NCI-H774 (cell line): ENCODE results near the gene KLHL4.
"Not testable (repeated sequence)": the region's sequence is repeated elsewhere in the genome, so short reads cannot be mapped to it uniquely, and the experiment has no call there.

Experiments used
- DNase-seq: peaks from one replicate; lab custom pipeline; 2025; lab: John Stamatoyannopoulos, UW

Gene KLHL4

DNA sequence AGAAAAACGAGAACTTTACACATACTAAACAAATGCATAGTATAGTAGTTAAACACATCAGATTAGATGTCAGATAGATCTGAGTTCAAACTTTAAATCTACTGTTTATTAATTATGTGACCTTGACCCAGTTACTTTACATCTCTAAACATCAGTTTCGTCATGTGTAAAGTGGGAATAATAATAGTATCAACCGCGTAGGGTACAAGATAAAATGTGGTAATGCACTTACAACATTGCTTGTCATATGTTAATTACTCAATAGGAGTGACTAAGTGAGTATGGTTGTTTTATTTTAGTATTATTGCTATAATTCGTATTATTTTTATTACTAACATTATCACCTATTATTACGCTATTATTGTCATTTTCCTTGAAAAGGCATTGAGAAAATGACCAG lies 144.2 kb downstream of the KLHL4 start:
- no peak for DNase-seq

DNA sequence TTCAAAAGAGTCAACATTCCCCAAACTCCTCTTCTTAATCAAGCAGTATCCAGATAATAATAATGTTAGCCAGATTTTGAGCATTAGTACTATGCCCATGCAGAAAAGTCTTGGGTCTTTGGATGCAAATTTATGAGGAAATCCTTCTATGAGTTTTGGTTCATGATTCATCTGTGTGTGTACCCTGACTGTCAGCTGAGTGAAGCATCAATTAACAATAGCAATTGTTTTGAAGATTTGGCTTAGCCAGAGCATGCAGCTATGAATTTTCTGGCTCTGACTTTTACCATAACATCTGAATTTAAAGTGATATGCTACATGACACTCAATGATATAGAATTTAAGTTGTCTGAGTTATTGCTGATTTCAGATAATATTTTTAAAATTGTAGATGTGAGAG lies 145.8 kb downstream of the KLHL4 start:
- no peak for DNase-seq

DNA sequence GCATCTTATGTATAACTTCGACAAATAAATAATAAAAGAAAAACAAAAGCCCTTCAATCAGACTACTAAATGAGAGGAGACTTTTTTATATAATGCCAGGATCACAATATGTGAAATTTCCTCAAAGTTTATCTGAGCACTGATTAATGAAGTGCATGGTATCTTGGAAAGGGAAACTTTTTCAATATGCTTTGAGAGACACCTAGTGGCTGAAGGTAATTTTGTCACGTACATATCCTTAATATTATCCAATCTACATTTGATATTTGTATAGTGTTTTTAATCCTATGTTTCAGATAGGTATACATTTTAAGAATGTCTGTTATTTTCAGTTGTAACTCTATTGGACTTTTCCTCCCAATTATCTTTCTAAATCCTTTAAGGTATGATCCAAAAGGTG lies 146.8 kb downstream of the KLHL4 start:
- DNase-seq: peak; percentile 0

DNA sequence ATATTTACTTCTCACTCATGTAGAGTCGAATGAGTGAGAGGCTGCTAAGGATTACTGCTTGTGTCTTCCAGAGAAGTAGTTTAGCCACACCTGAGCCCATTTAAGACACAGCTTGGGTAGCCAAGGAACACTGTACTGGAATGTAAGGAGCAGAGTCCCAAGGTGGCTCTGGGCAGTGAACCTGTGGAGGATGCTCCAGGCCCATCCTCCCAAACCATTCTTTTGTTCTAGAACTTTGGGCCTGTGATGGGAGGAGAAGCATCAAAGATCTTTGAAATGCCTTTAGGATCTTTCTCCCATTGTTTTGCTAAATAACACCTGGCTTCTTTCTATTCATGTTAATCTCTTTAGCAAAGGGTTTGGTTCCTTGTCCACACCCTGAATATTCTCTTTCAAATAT lies 162.2 kb downstream of the KLHL4 start:
- DNase-seq: no peak

DNA sequence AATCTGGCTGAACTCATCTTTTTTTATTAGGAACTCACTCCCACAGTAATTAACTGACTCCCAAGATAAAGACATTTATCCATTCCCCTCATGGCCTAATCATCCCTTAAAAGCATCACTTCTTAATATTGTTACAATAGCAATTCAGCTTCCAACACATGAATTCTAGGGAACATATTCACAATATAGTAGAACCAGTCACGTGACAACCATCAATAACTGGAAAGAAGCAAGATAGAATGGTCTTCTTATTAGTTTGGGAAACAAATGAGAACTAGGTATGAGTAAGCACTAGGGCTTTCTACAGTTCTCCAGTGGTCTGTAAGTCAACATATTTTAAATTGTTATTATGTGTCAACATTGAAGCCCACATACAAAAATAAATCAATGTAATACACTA lies 170.1 kb downstream of the KLHL4 start:
- no peak for DNase-seq

DNA sequence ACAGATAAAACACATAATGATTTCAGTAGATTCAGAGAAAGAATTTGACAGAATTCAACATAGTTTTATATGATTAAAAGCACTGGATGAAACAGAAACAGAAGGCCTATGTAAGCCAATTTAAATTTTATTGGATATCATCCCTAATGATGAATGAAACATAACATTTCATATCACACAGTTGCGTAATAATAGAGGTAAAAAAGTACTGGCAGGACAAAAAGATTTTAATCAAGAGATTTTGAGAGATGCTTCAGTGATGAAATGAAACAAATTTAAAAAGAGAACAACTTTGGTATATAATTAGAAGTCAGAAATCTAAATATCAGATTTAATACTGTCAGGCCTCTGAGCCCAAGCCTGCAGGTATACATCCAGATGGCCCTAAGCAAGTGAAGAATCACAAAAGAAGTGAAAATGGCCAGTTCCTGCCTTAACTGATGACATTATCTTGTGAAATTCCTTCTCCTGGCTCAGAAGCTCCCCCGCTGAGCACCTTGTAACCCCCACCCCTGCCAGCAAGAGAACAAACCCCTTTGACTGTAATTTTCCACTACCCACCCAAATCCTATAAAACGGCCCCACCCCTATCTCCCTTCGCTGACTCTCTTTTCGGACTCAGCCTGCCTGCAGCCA lies 170.6 kb downstream of the KLHL4 start:
- not testable (repeated sequence) for DNase-seq

DNA sequence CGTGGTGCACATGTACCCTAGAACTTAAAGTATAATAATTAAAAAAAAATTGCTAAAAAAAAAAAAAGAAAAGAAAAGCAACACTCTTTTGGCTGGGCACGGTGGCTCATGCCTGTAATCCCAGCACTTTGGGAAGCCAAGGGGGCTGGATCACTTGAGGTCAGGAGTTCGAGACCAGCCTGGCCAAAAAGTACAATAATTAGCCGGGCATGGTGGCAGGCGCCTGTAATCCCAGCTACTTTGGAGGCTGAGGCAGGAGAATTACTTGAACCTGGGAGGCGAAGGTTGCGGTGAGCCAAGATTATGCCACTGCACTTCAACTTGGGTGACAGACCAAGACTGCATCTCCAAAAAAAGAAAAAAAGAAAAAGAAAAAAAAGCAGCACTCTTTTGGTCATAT lies 171.6 kb downstream of the KLHL4 start:
- not testable (repeated sequence) for DNase-seq

DNA sequence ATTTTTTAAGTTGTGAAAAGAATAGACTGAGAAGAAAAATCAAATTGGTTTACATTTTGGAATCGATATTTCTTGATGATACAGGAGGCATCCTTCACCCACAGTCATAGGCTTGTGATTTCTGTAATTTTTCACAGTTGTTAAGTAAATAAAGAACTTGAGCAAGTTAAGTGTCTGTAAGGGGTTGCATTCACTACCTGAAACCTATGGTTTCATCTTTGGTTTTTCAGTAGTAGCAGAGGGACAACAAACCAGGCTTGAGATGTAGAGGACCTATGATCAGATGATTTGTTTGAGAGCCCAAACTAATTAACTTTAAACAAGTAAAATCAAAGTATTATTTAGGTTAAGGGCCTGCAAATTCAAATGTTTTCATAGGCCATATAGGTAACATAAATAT lies 175.6 kb downstream of the KLHL4 start:
- no peak for DNase-seq

DNA sequence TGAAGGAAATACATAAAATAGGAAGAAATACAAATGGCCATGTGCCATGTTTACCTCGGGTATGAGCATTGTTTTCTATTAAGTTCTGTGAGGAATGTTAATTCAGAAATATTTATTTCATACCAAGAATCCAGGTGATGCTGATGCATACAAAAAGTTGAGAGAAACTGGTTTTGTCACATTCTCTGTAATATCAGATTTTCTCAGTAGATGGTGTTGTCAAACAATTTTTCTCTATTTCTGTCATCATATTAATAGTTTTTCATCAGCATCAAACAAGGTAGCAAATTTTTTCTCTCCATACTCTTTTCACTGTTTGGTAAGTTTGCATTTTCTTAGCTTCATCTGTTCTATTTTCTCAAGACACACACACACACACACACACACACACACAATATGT lies 179.8 kb downstream of the KLHL4 start:
- no peak for DNase-seq

DNA sequence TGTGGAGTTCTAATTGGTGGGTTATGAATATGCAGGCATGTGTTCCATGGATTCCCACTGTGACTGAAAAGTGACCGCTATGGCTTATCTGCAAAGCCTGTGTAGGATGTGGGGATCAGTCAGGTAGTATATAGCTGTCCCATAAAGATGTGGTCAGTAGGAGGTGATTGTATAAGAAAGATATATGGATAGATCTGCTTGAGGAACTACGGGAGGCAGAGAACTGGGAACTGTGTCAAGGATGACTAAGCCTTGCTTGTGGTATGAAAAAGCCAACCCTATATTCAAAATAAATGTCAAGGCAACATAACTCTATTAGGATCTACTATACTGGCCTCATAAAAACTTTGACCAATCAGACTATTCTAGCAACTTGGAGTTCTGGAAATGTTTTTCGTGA lies 185.2 kb downstream of the KLHL4 start:
- DNase-seq: no peak

DNA sequence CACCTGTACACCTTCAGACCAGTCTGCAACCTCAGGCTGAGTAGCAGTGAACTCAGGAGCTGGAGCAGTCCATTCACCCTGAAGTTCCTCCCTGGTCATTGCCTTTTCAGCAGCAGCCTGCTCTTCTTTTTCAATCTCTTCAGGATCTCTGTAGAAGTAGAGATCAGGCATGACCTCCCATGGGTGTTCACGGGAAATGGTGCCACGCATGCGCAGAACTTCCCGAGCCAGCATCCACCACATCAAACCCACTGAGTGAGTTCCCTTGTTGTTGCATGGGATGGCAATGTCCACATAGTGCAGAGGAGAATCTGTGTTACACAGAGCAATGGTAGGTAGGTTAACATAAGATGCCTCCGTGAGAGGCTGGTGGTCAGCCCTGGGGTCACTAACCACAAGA lies 185.9 kb downstream of the KLHL4 start:
- not testable (repeated sequence) for DNase-seq

DNA sequence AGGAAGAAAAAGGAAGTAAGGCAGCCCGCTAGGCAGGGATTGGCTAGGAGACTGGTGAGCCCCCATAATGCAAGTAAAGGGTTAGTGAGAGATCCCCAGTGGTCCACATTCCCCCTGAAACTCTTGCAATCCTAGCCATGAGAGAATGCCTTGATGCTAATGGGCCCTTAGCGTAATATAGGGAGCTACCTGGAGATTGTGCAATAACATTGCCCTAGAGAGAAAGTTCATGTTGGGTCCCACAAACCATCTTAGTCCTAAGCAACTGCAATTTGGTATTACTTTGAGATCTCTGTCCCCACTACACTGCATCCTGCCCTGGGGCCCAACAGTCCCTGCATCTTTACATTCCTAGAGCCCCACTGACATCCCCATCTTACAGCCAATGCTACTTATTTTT lies 188.5 kb downstream of the KLHL4 start:
- no peak for DNase-seq

DNA sequence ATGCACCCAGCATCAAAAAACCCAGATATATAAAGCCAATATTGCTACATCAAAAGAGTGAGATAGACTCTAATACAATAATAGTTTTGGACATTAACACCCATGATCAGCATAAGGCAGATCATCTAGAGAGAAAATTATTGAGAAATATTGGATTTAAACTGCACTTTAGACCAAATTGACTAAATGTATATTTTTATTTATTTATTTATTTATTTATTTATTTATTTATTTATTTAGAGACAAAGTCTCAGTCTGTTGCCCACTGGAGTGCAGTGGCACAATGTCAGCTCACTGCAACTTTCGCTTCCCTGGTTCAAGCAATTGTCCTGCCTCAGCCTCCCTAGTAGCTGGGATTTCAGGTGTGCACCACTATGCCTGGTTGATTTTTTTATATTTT lies 193.0 kb downstream of the KLHL4 start:
- no peak for DNase-seq
